ENCODE results near the gene LDB2.

DNA sequence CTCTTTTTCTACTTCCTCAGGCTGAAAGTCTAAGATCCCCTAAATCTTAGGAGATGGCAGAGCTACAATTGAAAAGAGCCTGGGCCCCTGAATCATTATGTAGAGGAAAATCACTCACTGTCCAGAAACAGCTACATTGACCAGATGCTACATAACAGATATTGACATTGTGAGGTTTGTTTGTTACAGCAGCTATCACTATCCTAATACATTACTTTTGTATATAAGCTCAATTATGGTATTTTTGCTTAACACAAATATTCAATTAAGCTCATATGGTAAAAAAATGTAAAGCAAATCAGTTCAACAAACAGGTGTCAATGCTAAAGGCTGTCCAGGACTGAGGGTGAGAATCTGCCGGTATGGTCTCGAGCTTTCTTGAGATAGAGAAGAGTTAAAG, 89.4 kb downstream of the LDB2 start:
- TF ChIP-seq, protein P1, sequence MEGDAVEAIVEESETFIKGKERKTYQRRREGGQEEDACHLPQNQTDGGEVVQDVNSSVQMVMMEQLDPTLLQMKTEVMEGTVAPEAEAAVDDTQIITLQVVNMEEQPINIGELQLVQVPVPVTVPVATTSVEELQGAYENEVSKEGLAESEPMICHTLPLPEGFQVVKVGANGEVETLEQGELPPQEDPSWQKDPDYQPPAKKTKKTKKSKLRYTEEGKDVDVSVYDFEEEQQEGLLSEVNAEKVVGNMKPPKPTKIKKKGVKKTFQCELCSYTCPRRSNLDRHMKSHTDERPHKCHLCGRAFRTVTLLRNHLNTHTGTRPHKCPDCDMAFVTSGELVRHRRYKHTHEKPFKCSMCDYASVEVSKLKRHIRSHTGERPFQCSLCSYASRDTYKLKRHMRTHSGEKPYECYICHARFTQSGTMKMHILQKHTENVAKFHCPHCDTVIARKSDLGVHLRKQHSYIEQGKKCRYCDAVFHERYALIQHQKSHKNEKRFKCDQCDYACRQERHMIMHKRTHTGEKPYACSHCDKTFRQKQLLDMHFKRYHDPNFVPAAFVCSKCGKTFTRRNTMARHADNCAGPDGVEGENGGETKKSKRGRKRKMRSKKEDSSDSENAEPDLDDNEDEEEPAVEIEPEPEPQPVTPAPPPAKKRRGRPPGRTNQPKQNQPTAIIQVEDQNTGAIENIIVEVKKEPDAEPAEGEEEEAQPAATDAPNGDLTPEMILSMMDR (IDR thresholded peaks at IDR 0.05; ENCODE audit: low read length), result no peak
- no peak for TF ChIP-seq EZH2 (optimal IDR thresholded peaks at IDR 0.05; ENCODE audit: low read depth, low read length)
- TF ChIP-seq EZH2phosphoT487 (IDR thresholded peaks at IDR 0.05; ENCODE audit: low read length), result no peak

Measured in MM.1S (cell line).